A673 (cell line): ENCODE data around the gene MCM9.

ENCODE experiments used
- EZH2 ChIP-seq: fragments of 200-600 bp; sonication (generic); IDR thresholded peaks from 2 replicates; pipeline ENCODE4 v1.6.1; 2017; ENCODE audit warnings: borderline replicate concordance, low read depth, mild to moderate bottlenecking, mixed read lengths, antibody characterized with exemption, low read length; ENCODE audit not compliant: poor library complexity, severe bottlenecking
- TF ChIP-seq, protein P1 (sequence below): fragments of 300-800, 200-600 bp; sonication (generic); conservative IDR thresholded peaks from 2 replicates; pipeline ENCODE4 v1.5.1; 2017; ENCODE audit warnings: low read depth, mild to moderate bottlenecking, antibody characterized with exemption, low read length, moderate library complexity, mixed read lengths

DNA sequence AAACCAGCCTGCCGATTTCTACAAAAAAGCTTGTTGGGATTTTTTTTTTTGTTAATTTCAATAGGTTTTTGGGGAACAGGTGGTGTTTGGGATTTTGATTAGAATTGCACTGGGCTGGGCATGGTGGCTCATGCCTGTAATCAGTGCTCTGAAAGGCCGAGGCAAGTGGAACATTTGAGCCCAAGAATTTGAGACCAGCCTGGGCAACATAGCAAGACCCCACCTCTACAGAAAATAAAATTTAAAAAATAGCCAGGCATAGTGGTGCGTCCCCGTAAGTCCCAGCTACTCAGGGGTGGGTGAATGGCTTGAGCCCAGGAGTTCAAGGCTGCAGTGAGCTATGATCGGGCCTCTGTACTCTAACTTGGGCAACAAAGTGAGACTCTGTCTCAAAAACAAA, 81.6 kb downstream of the MCM9 start:
- no peak for TF ChIP-seq EZH2
- TF ChIP-seq, protein P1, sequence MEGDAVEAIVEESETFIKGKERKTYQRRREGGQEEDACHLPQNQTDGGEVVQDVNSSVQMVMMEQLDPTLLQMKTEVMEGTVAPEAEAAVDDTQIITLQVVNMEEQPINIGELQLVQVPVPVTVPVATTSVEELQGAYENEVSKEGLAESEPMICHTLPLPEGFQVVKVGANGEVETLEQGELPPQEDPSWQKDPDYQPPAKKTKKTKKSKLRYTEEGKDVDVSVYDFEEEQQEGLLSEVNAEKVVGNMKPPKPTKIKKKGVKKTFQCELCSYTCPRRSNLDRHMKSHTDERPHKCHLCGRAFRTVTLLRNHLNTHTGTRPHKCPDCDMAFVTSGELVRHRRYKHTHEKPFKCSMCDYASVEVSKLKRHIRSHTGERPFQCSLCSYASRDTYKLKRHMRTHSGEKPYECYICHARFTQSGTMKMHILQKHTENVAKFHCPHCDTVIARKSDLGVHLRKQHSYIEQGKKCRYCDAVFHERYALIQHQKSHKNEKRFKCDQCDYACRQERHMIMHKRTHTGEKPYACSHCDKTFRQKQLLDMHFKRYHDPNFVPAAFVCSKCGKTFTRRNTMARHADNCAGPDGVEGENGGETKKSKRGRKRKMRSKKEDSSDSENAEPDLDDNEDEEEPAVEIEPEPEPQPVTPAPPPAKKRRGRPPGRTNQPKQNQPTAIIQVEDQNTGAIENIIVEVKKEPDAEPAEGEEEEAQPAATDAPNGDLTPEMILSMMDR, result no peak
